DND-41 (cell line): ENCODE data around the gene MAB21L2.

Source experiments
- ATAC-seq: fragments of 200-7000 bp; cut with Tn5 transposase; 3 replicates; pipeline ENCODE4 v1.9.1; 2021; ENCODE audit warnings: low read depth; ENCODE audit not compliant: insufficient read depth
- DNase-seq: peaks from one replicate; pipeline ENCODE4 v3.0.0-alpha.2; 2020
- H2AFZ ChIP-seq: 2 replicates; pipeline ENCODE4 v1.6.0; 2012; ENCODE audit warnings: low read depth, low read length
- H3K27ac ChIP-seq: 2 replicates; pipeline ENCODE4 v1.5.1; 2012; ENCODE audit warnings: low read length, inconsistent platforms
- H3K27me3 ChIP-seq: fragments of 200-600 bp; sonication (generic); 2 replicates; pipeline ENCODE4 v1.6.0; 2012; ENCODE audit warnings: low read length, mild to moderate bottlenecking, inconsistent platforms; ENCODE audit not compliant: insufficient read depth, poor library complexity
- H3K36me3 ChIP-seq: 2 replicates; pipeline ENCODE4 v1.5.1; 2012; ENCODE audit warnings: low read length, inconsistent platforms; ENCODE audit not compliant: insufficient read depth
- H3K4me1 ChIP-seq: 2 replicates; pipeline ENCODE4 v1.5.1; 2012; ENCODE audit warnings: mild to moderate bottlenecking, low read length; ENCODE audit not compliant: insufficient read depth
- H3K4me2 ChIP-seq: 2 replicates; pipeline ENCODE4 v1.6.0; 2012; ENCODE audit warnings: mild to moderate bottlenecking, moderate library complexity, low read length, inconsistent platforms; ENCODE audit not compliant: insufficient read depth
- H3K4me3 ChIP-seq, 2 experiments: fragments of 200-600 bp in 1 of 2; shearing (Covaris generic) in 1 of 2; 2 replicates each; pipeline ENCODE4 v1.5.1; 2012 to 2016; ENCODE audit warnings: inconsistent platforms in 2 of 2, low read length in 2 of 2, mild to moderate bottlenecking in 2 of 2, low read depth in 1 of 2, moderate library complexity in 1 of 2
- H3K79me2 ChIP-seq: 2 replicates; pipeline ENCODE4 v1.6.0; 2012; ENCODE audit warnings: low read length, inconsistent platforms; ENCODE audit not compliant: insufficient read depth
- H3K9ac ChIP-seq: 2 replicates; pipeline ENCODE4 v1.6.0; 2012; ENCODE audit warnings: low read depth, mild to moderate bottlenecking, inconsistent platforms, low read length, moderate library complexity
- H3K9me3 ChIP-seq: 2 replicates; pipeline ENCODE4 v1.5.1; 2012; ENCODE audit warnings: low read length, moderate library complexity, mild to moderate bottlenecking, inconsistent platforms; ENCODE audit not compliant: insufficient read depth, severe bottlenecking
- H4K20me1 ChIP-seq: 2 replicates; pipeline ENCODE4 v1.6.0; 2012; ENCODE audit warnings: low read length; ENCODE audit not compliant: insufficient read depth
- CTCF ChIP-seq: IDR thresholded peaks from 2 replicates; pipeline ENCODE4 v1.5.1; 2012; ENCODE audit warnings: borderline replicate concordance, low read length, moderate library complexity, mild to moderate bottlenecking; ENCODE audit not compliant: poor library complexity, severe bottlenecking; ENCODE audit errors: extremely low read depth
- EZH2 ChIP-seq: IDR thresholded peaks from 3 replicates; pipeline ENCODE4 v1.6.1; 2012; ENCODE audit warnings: borderline replicate concordance, low read depth, mild to moderate bottlenecking, moderate library complexity, low read length, inconsistent platforms; ENCODE audit not compliant: severe bottlenecking

The MAB21L2 gene

GRCh38 chr4:150591406-150591805 lies 9.5 kb downstream of the MAB21L2 start:
- peaks cover 3% of the 10 kb centered on the region; the same call in 1 of the 2 replicates for H3K36me3 ChIP-seq
- TF ChIP-seq CTCF (no peak), EZH2 (no peak)
- no peaks in the 10 kb centered on the region for H3K9me3 ChIP-seq
- H3K27me3 ChIP-seq, result no peaks in the 10 kb centered on the region
- no peaks in the 10 kb centered on the region for H3K4me1 ChIP-seq
- no peak overlapping the region for H3K4me3 ChIP-seq
- no peak overlapping the region for H2AFZ ChIP-seq
- ATAC-seq (no peak; the same call in 2 of the 3 replicates), DNase-seq (no peak)
- no peak overlapping the region for H3K4me2 ChIP-seq
- no peaks in the 10 kb centered on the region for H3K79me2 ChIP-seq
- no peak overlapping the region for H3K27ac ChIP-seq
- H3K9ac ChIP-seq, result no peak overlapping the region
- no peaks in the 10 kb centered on the region for H4K20me1 ChIP-seq

GRCh38 chr4:150591904-150592303 lies 10.0 kb downstream of the MAB21L2 start:
- H4K20me1 ChIP-seq, result no peaks in the 10 kb centered on the region

DNA sequence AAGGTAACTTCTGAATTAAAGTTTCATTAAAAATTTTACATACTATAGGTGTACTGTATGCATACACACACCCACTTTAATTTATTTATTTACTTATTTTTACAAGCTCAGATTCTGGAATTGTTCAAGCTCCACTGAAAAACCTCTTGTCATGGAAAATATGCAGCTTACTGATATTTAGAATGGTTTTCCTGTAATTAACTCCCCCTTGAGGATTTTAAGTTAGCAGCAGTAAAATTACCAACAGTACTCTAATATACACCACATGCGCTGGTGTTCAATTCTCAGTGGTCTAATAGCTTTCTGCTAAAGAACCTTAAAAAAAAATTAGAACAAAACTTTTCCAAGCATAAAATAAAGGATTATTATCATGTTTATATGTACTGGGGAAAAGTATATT lies 12.0 kb downstream of the MAB21L2 start:
- no peak overlapping the region for H3K4me2 ChIP-seq
- H3K9me3 ChIP-seq, result no peaks in the 10 kb centered on the region
- no peak overlapping the region for H2AFZ ChIP-seq
- H3K4me3 ChIP-seq, result no peak overlapping the region
- no peaks in the 10 kb centered on the region for H3K79me2 ChIP-seq
- H4K20me1 ChIP-seq, result no peaks in the 10 kb centered on the region
- H3K4me1 ChIP-seq, result no peaks in the 10 kb centered on the region
- DNase-seq (no peak), ATAC-seq (no peak)
- TF ChIP-seq CTCF, result peak; percentile 18
- TF ChIP-seq EZH2, result no peak
- H3K27me3 ChIP-seq, result no peaks in the 10 kb centered on the region
- H3K27ac ChIP-seq, result no peak overlapping the region
- peaks cover 6% of the 10 kb centered on the region; the same call in 1 of the 2 replicates for H3K36me3 ChIP-seq
- H3K9ac ChIP-seq, result no peak overlapping the region

More at GRCh38 chr4:150591904-150592303, 10.0 kb downstream of the MAB21L2 start:
- no peaks in the 10 kb centered on the region for H3K9me3 ChIP-seq
- no peak for TF ChIP-seq EZH2
- TF ChIP-seq CTCF, result no peak
- ATAC-seq, result no peak
- H3K9ac ChIP-seq, result no peak overlapping the region
- peaks cover 3% of the 10 kb centered on the region; the same call in 1 of the 2 replicates for H3K36me3 ChIP-seq
- no peak overlapping the region for H3K4me2 ChIP-seq
- H2AFZ ChIP-seq, result no peak overlapping the region
- no peak overlapping the region for H3K27ac ChIP-seq
- H3K79me2 ChIP-seq, result no peaks in the 10 kb centered on the region
- DNase-seq, result no peak
- no peaks in the 10 kb centered on the region for H3K4me1 ChIP-seq
- no peak overlapping the region for H3K4me3 ChIP-seq
- H3K27me3 ChIP-seq, result no peaks in the 10 kb centered on the region

- ATAC-seq, result no peak
- no peaks in the 10 kb centered on the region for H3K79me2 ChIP-seq
- H3K36me3 ChIP-seq, result 0 out of 2 replicates have a peak, but pooled peaks cover 2% of the 10 kb centered on the region
- TF ChIP-seq EZH2 (no peak), CTCF (no peak)
- H3K4me1 ChIP-seq, result no peaks in the 10 kb centered on the region
- DNase-seq, result no peak
- H3K27me3 ChIP-seq, result no peaks in the 10 kb centered on the region
- H2AFZ ChIP-seq, result no peak overlapping the region
- no peak overlapping the region for H3K4me3 ChIP-seq
- H3K9me3 ChIP-seq, result no peaks in the 10 kb centered on the region
- no peak overlapping the region for H3K27ac ChIP-seq
- no peaks in the 10 kb centered on the region for H4K20me1 ChIP-seq
- H3K4me2 ChIP-seq, result no peak overlapping the region
- H3K9ac ChIP-seq, result no peak overlapping the region
Measured at GRCh38 chr4:150598909-150599308, 17.0 kb downstream of the MAB21L2 start.
